ENCODE data around the gene DNM3.

Gene DNM3

GRCh38 chr1:172172352-172172831, 331.1 kb downstream of the DNM3 start:
- TF ChIP-seq ZFP30 (CRISPR knock-in tag; IDR thresholded peaks at IDR 0.05) = no peak
- no peak for TF ChIP-seq ARNTL (CRISPR knock-in tag; IDR thresholded peaks at IDR 0.05; ENCODE audit: borderline replicate concordance, low read depth)
- no peak for TF ChIP-seq ESRRG (CRISPR knock-in tag; IDR thresholded peaks at IDR 0.05)
- ATAC-seq = no peak

GRCh38 chr1:172176206-172176605, 334.9 kb downstream of the DNM3 start:
- no peak for TF ChIP-seq ZNF8 (CRISPR knock-in tag; IDR thresholded peaks at IDR 0.05)
- no peak for TF ChIP-seq OSR1 (CRISPR knock-in tag; IDR thresholded peaks at IDR 0.05)
- TF ChIP-seq CSDC2 (CRISPR knock-in tag; IDR thresholded peaks at IDR 0.05) = no peak
- TF ChIP-seq ESRRG (CRISPR knock-in tag; IDR thresholded peaks at IDR 0.05) = no peak
- TF ChIP-seq ZC3H10 (CRISPR knock-in tag; IDR thresholded peaks at IDR 0.05) = no peak
- TF ChIP-seq CSRNP3 (CRISPR knock-in tag; IDR thresholded peaks at IDR 0.05) = no peak
- no peak for TF ChIP-seq ZNF565 (CRISPR knock-in tag; conservative IDR thresholded peaks at IDR 0.05; ENCODE audit: low read depth)
- TF ChIP-seq PPARA (CRISPR knock-in tag; IDR thresholded peaks at IDR 0.05; ENCODE audit: borderline replicate concordance) = no peak
- no peak for TF ChIP-seq ISL1 (CRISPR knock-in tag; IDR thresholded peaks at IDR 0.05)
- TF ChIP-seq, protein P1, sequence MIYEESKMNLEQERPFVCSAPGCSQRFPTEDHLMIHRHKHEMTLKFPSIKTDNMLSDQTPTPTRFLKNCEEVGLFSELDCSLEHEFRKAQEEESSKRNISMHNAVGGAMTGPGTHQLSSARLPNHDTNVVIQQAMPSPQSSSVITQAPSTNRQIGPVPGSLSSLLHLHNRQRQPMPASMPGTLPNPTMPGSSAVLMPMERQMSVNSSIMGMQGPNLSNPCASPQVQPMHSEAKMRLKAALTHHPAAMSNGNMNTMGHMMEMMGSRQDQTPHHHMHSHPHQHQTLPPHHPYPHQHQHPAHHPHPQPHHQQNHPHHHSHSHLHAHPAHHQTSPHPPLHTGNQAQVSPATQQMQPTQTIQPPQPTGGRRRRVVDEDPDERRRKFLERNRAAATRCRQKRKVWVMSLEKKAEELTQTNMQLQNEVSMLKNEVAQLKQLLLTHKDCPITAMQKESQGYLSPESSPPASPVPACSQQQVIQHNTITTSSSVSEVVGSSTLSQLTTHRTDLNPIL (CRISPR knock-in tag; IDR thresholded peaks at IDR 0.05; ENCODE audit: low read depth) = no peak
- no peak for TF ChIP-seq ZFP3 (CRISPR knock-in tag; IDR thresholded peaks at IDR 0.05)
- TF ChIP-seq ZFP30 (CRISPR knock-in tag; IDR thresholded peaks at IDR 0.05) = no peak
- TF ChIP-seq, protein P2, sequence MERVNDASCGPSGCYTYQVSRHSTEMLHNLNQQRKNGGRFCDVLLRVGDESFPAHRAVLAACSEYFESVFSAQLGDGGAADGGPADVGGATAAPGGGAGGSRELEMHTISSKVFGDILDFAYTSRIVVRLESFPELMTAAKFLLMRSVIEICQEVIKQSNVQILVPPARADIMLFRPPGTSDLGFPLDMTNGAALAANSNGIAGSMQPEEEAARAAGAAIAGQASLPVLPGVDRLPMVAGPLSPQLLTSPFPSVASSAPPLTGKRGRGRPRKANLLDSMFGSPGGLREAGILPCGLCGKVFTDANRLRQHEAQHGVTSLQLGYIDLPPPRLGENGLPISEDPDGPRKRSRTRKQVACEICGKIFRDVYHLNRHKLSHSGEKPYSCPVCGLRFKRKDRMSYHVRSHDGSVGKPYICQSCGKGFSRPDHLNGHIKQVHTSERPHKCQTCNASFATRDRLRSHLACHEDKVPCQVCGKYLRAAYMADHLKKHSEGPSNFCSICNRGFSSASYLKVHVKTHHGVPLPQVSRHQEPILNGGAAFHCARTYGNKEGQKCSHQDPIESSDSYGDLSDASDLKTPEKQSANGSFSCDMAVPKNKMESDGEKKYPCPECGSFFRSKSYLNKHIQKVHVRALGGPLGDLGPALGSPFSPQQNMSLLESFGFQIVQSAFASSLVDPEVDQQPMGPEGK (CRISPR knock-in tag; IDR thresholded peaks at IDR 0.05; ENCODE audit: borderline replicate concordance) = no peak
- no peak for TF ChIP-seq TCF4 (CRISPR knock-in tag; IDR thresholded peaks at IDR 0.05; ENCODE audit: borderline replicate concordance)
- TF ChIP-seq BACH2 (CRISPR knock-in tag; IDR thresholded peaks at IDR 0.05; ENCODE audit: borderline replicate concordance) = no peak
- no peak for TF ChIP-seq POU6F1 (CRISPR knock-in tag; IDR thresholded peaks at IDR 0.05; ENCODE audit: borderline replicate concordance, low read depth)
- no peak for TF ChIP-seq ARNTL (CRISPR knock-in tag; IDR thresholded peaks at IDR 0.05; ENCODE audit: borderline replicate concordance, low read depth)
- no peak for ATAC-seq

- no peak for ATAC-seq
- no peak for TF ChIP-seq BACH2 (CRISPR knock-in tag; IDR thresholded peaks at IDR 0.05; ENCODE audit: borderline replicate concordance)
Observed at GRCh38 chr1:172177849-172178248, 336.6 kb downstream of the DNM3 start.

DNA sequence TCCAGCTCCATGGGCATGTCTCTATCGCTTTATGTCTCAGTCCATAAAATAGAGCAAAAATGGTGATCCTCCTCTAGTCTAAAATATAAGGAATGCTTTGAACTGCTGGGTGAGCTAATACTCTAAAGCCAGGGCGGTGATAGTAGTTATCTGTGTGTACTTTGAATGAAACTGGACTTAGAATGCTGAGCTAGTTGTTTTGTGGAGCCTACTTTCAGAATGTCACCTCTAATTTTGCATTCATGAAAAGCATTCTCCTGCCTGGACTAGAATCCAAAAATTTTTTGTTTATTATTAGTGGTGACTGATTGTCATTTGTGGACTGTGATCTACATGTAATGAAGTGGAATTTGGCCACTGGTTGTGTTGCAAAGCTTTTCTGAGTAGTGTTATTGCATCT, 337.6 kb downstream of the DNM3 start:
- no peak for ATAC-seq
- no peak for TF ChIP-seq ZC3H10 (CRISPR knock-in tag; IDR thresholded peaks at IDR 0.05)
- no peak for TF ChIP-seq TCF4 (CRISPR knock-in tag; IDR thresholded peaks at IDR 0.05; ENCODE audit: borderline replicate concordance)
- TF ChIP-seq ZFP30 (CRISPR knock-in tag; IDR thresholded peaks at IDR 0.05) = no peak
- no peak for TF ChIP-seq SNAI2 (CRISPR knock-in tag; IDR thresholded peaks at IDR 0.05)
- no peak for TF ChIP-seq RARB (CRISPR knock-in tag; IDR thresholded peaks at IDR 0.05)
- TF ChIP-seq ZNF565 (CRISPR knock-in tag; conservative IDR thresholded peaks at IDR 0.05; ENCODE audit: low read depth) = no peak
- no peak for TF ChIP-seq ESRRG (CRISPR knock-in tag; IDR thresholded peaks at IDR 0.05)
- TF ChIP-seq ARNTL (CRISPR knock-in tag; IDR thresholded peaks at IDR 0.05; ENCODE audit: borderline replicate concordance, low read depth) = no peak
- TF ChIP-seq BACH2 (CRISPR knock-in tag; IDR thresholded peaks at IDR 0.05; ENCODE audit: borderline replicate concordance) = no peak
- no peak for TF ChIP-seq CSRNP3 (CRISPR knock-in tag; IDR thresholded peaks at IDR 0.05)
- TF ChIP-seq, protein P2 (CRISPR knock-in tag; IDR thresholded peaks at IDR 0.05; ENCODE audit: borderline replicate concordance) = no peak

All from SK-N-SH treated with all-trans-retinoic acid at 6 μM for 48 hours (cell line).